ENCODE data around the gene TET3. TPM values are rescaled to one million over a fixed set of nuclear protein-coding genes. Genes with fewer than 3 reads are reported as not detected.
A peak's percentile ranks its signal among the peaks of the same experiment; 100 is the strongest.

The TET3 gene
- total and polyA plus RNA-seq, 2 donors (not counting 3 experiments of a cell fraction or from before 2014, with no cell fraction given) = 3.4 to 15.6 TPM

- POLR2A ChIA-PET = interaction anchor here (0.6 to 1.1 kb wide), 3 partner anchors 10 to 30 kb away, joined by 3 to 10 read pairs (median 5); no protein-coding TSS in a partner anchor
- H3K27ac ChIP-seq (ENCODE audit: insufficient read depth, low read depth, low read length) = no peak overlapping the region
- peaks cover 6% of the 10 kb centered on the region for H3K4me1 ChIP-seq (ENCODE audit: control insufficient read depth, extremely low read depth, insufficient read depth, low read length)
- H3K27me3 ChIP-seq (ENCODE audit: control insufficient read depth in 2 of 2, insufficient read depth in 2 of 2, low read length in 2 of 2) = no peaks in the 10 kb centered on the region
- no peaks in the 10 kb centered on the region for H3K36me3 ChIP-seq (ENCODE audit: control insufficient read depth in 2 of 2, extremely low read depth in 1 of 2, insufficient read depth in 2 of 2, low read length in 2 of 2)
- CTCF ChIA-PET = interaction anchor here (0.7 to 1.9 kb wide), 10 partner anchors 9 to 181 kb away, joined by 3 to 7 read pairs (median 4); no protein-coding TSS in a partner anchor
- no peaks in the 10 kb centered on the region for H4K20me1 ChIP-seq (replicated peaks; ENCODE audit: control insufficient read depth, extremely low read depth, insufficient read depth, low read length)
- no peak overlapping the region for H2AFZ ChIP-seq (ENCODE audit: low read depth, low read length)
- TF ChIP-seq JUN (IDR thresholded peaks at IDR 0.05; ENCODE audit: borderline replicate concordance, insufficient read depth, insufficient read length, low read depth) = no peak
- dilution Hi-C loops (cut with MboI; ENCODE audit: extremely low pct_ligation_motif_present, low sequenced_read_pairs) = no loop called here
- no peak overlapping the region for H3K4me2 ChIP-seq (ENCODE audit: insufficient read depth, low read length)
- H3K4me3 ChIP-seq (replicated peaks in 1 of 3; ENCODE audit: insufficient read depth in 1 of 3, low read depth in 1 of 3, low read length in 3 of 3) = no peak overlapping the region
- FAIRE-seq (no peak), DNase-seq (ENCODE audit: low read depth, low spot score) (no peak)
- intact Hi-C loops (cut with micrococcal nuclease) = no loop called here
- H3K9ac ChIP-seq (replicated peaks; ENCODE audit: extremely low read depth, insufficient read depth, low read length) = no peak overlapping the region
- H3K9me3 ChIP-seq (replicated peaks; ENCODE audit: control insufficient read depth, insufficient read depth, low read length) = no peaks in the 10 kb centered on the region
- BruUV-seq (replicated peaks) = no TSS peak
- no peaks in the 10 kb centered on the region for H3K79me2 ChIP-seq (ENCODE audit: control insufficient read depth, insufficient read depth, low read length)
- H3K9me1 ChIP-seq (replicated peaks; ENCODE audit: control insufficient read depth, extremely low read depth, insufficient read depth, low read length) = no peaks in the 10 kb centered on the region
Measured at GRCh38 chr2:73970141-73970803, 14.4 kb upstream of the TET3 start.

- peak overlapping the region; percentile 10 for H2AFZ ChIP-seq (ENCODE audit: low read depth, low read length)
- CTCF ChIA-PET = interaction anchor here (0.7 to 1.9 kb wide), 10 partner anchors 9 to 279 kb away, joined by 3 to 7 read pairs (median 4); no protein-coding TSS in a partner anchor
- intact Hi-C loops (cut with micrococcal nuclease) = no loop called here
- H3K9me1 ChIP-seq (replicated peaks; ENCODE audit: control insufficient read depth, extremely low read depth, insufficient read depth, low read length) = no peaks in the 10 kb centered on the region
- H3K27ac ChIP-seq (ENCODE audit: insufficient read depth, low read depth, low read length) = no peak overlapping the region
- POLR2A ChIA-PET = interaction anchor here (0.6 to 1.1 kb wide), 4 partner anchors 9 to 281 kb away, joined by 3 to 10 read pairs (median 5); no protein-coding TSS in a partner anchor
- no peaks in the 10 kb centered on the region for H3K36me3 ChIP-seq (ENCODE audit: control insufficient read depth in 2 of 2, extremely low read depth in 1 of 2, insufficient read depth in 2 of 2, low read length in 2 of 2)
- no peaks in the 10 kb centered on the region for H3K9me3 ChIP-seq (replicated peaks; ENCODE audit: control insufficient read depth, insufficient read depth, low read length)
- DNase-seq (ENCODE audit: low read depth, low spot score) (peak; percentile 76), FAIRE-seq (peak; percentile 80)
- no peak overlapping the region for H3K4me3 ChIP-seq (replicated peaks in 1 of 3; ENCODE audit: insufficient read depth in 1 of 3, low read depth in 1 of 3, low read length in 3 of 3)
- H3K27me3 ChIP-seq (ENCODE audit: control insufficient read depth in 2 of 2, insufficient read depth in 2 of 2, low read length in 2 of 2) = no peaks in the 10 kb centered on the region
- peaks cover 6% of the 10 kb centered on the region for H3K4me1 ChIP-seq (ENCODE audit: control insufficient read depth, extremely low read depth, insufficient read depth, low read length)
- H3K9ac ChIP-seq (replicated peaks; ENCODE audit: extremely low read depth, insufficient read depth, low read length) = no peak overlapping the region
- peak overlapping the region; percentile 17 for H3K4me2 ChIP-seq (ENCODE audit: insufficient read depth, low read length)
- H4K20me1 ChIP-seq (replicated peaks; ENCODE audit: control insufficient read depth, extremely low read depth, insufficient read depth, low read length) = no peaks in the 10 kb centered on the region
- H3K79me2 ChIP-seq (ENCODE audit: control insufficient read depth, insufficient read depth, low read length) = no peaks in the 10 kb centered on the region
- dilution Hi-C loops (cut with MboI; ENCODE audit: extremely low pct_ligation_motif_present, low sequenced_read_pairs) = no loop called here
- BruUV-seq (replicated peaks) = no TSS peak
- TF ChIP-seq EZH2 (IDR thresholded peaks at IDR 0.05; ENCODE audit: borderline replicate concordance, low read depth, low read length, severe bottlenecking) (no peak), POLR2A (IDR thresholded peaks at IDR 0.05; ENCODE audit: low read depth, low read length) (no peak), POLR2AphosphoS5 (IDR thresholded peaks at IDR 0.05; ENCODE audit: insufficient read depth, low read depth, low read length) (no peak), MAX (IDR thresholded peaks at IDR 0.05; ENCODE audit: insufficient read depth, insufficient read length) (no peak), FOS (IDR thresholded peaks at IDR 0.05; ENCODE audit: borderline replicate concordance, insufficient read depth, low read length) (no peak), CTCF (IDR thresholded peaks at IDR 0.05; ENCODE audit: extremely low read depth in 1 of 2, insufficient read depth in 1 of 2, low read depth in 1 of 2, low read length in 2 of 2) (no peak), JUN (IDR thresholded peaks at IDR 0.05; ENCODE audit: borderline replicate concordance, insufficient read depth, insufficient read length, low read depth) (no peak), GATA2 (IDR thresholded peaks at IDR 0.05; ENCODE audit: insufficient read depth, insufficient read length, low read depth, low read length) (no peak), MYC (IDR thresholded peaks at IDR 0.05; ENCODE audit: low read depth, low read length) (no peak)
Measured at GRCh38 chr2:73970850-73971471, 13.7 kb upstream of the TET3 start.

Data from endothelial cell of umbilical vein (primary cell).